Activated CD4-positive, alpha-beta T cell treated with anti-CD3 and anti-CD28 coated beads, Interleukin-10, Interleukin-2, amounts not matched to agents 100 ng/mL and 50 ng/mL, durations not matched to agents 16 hours and 8 hours (primary cell): ENCODE measurements around the gene RTN4RL1.
"Not testable (repeated sequence)": the region's sequence is repeated elsewhere in the genome, so short reads cannot be mapped to it uniquely, and the experiment has no call there.

Source experiments
- DNase-seq: peaks from one replicate; pipeline ENCODE4 v3.0.0-alpha.2; 2020

RTN4RL1 gene

GRCh38 chr17:1997927-1998742 lies 27.0 kb downstream of the RTN4RL1 start:
- no peak for DNase-seq

GRCh38 chr17:1997289-1997926 lies 27.7 kb downstream of the RTN4RL1 start:
- DNase-seq, result no peak

- no peak for DNase-seq
Observed at GRCh38 chr17:1996800-1997288, 28.3 kb downstream of the RTN4RL1 start.

- no peak for DNase-seq
Observed at GRCh38 chr17:1995907-1996799, 29.0 kb downstream of the RTN4RL1 start.

GRCh38 chr17:1995321-1995892 lies 29.7 kb downstream of the RTN4RL1 start:
- no peak for DNase-seq

GRCh38 chr17:1994707-1995106 lies 30.4 kb downstream of the RTN4RL1 start:
- no peak for DNase-seq

GRCh38 chr17:1992541-1992940 lies 32.6 kb downstream of the RTN4RL1 start:
- no peak for DNase-seq

GRCh38 chr17:1989135-1989534 lies 36.0 kb downstream of the RTN4RL1 start:
- no peak for DNase-seq

- DNase-seq, result no peak
Observed at GRCh38 chr17:1986783-1987451, 38.2 kb downstream of the RTN4RL1 start.

GRCh38 chr17:1985686-1986085 lies 39.4 kb downstream of the RTN4RL1 start:
- DNase-seq, result no peak

GRCh38 chr17:1985093-1985492 lies 40.0 kb downstream of the RTN4RL1 start:
- DNase-seq, result no peak

GRCh38 chr17:1982793-1983366 lies 42.3 kb downstream of the RTN4RL1 start:
- DNase-seq, result not testable (repeated sequence)

- DNase-seq, result no peak
Observed at GRCh38 chr17:1980665-1981250, 44.4 kb downstream of the RTN4RL1 start.

- no peak for DNase-seq
Observed at GRCh38 chr17:1979182-1979985, 45.8 kb downstream of the RTN4RL1 start.

GRCh38 chr17:1978396-1978949 lies 46.7 kb downstream of the RTN4RL1 start:
- DNase-seq, result no peak

GRCh38 chr17:1977583-1978395 lies 47.3 kb downstream of the RTN4RL1 start:
- DNase-seq, result no peak

- DNase-seq, result no peak
Observed at GRCh38 chr17:1976683-1977064, 48.5 kb downstream of the RTN4RL1 start.

GRCh38 chr17:1976000-1976682 lies 49.0 kb downstream of the RTN4RL1 start:
- DNase-seq, result peak; percentile 52

- DNase-seq, result peak; percentile 34
Observed at GRCh38 chr17:1975573-1975972, 49.6 kb downstream of the RTN4RL1 start.
